ENCODE results near the gene MLN. TPM values are rescaled to one million over a fixed set of nuclear protein-coding genes. Genes with fewer than 3 reads are reported as not detected.

MLN gene
- total and polyA plus RNA-seq, 2 of the 4 experiments (the other 2 are of a cell fraction): not detected

DNA sequence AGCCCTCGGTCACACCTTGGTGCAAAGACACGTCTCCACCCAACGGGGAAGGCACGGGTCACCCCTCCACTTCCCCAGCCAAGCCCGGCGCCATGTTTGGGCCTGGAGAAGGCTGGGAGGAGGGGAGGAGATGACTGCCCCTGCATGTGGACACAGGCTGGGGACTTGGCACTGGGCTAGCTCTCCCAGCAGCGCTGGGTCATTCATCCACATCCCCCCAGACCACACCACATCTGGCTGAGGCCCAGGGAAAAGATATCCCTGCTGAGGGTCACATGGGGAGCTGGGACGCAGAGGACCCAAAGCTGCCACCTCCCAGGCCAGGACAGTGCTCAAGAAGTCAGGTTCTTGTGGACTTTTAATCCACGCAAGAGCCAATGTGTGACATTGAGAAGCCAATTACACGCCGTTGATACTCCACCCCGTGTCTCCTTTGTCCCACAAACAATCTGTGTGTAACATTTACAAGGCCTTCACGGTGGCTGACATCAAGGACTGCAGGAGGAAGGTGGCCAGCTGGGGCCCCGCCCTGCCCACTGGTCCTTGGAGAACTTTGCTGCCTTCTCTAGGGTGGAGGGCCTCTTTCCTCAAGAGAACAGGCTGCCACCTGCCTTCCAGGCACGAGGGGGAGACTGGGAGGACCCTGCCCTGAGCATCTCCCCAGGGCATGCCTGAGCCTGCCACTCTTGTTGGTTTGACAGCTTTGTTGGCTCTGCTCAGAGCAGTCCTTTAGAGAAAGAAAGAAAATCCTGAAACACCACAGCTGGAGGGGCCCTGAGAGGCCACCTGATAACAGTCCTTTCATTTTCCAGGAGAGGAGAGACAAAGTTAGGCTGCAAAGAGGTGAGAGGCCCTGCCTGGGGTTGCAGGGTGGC lies 51.8 kb downstream of the MLN start (continued):
- TF ChIP-seq MXI1 (IDR thresholded peaks at IDR 0.05; ENCODE audit: borderline replicate concordance, low read depth, low read length) (no peak), FOS (IDR thresholded peaks at IDR 0.05; ENCODE audit: low read depth, low read length) (no peak)

DNA sequence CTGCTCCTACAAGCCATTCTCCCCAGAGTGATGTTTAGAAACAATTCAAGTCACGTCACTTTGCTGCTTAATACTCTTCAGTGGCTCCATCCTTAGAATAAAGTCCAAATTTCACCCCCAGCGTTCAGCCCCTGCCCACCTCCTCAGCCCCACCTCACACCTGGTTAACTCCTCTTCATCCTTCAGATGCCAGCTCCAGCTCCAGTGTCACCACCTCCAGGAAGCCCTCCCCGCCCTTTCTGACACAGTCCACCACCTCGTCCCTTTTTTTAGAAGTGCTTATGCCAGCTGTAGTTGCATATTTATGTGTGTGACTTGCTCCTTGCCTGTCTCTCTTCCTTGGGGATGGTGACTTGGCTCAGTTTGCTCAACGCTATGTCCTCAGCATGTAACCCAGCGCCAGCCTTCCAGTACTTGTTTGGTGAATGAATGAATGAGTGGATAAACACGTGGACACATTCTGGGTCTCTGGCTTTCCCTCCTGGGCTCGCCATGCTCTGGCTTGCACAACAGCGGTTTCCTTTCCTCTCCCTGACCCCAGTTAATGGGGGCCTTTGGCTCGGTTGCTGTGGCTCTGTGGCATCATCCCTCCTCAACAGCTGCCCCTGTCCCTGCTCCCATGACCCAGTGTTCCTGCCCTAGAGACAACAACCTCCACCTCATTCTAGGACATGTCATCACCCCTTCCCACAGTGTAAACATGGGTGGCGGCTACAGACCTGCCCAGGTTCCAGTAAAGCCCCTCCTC lies 53.4 kb downstream of the MLN start:
- intact Hi-C loops (cut with micrococcal nuclease) (no loop called here), in situ Hi-C loops (cut with MboI; ENCODE audit: low sequenced_read_pairs) (no loop called here), dilution Hi-C loops (cut with HindIII; ENCODE audit: low sequenced_read_pairs, unreplicated experiment) (no loop called here)
- Histone ChIP-seq H4K91ac (ENCODE audit: insufficient read depth, low read depth, low read length) (peak overlapping the region; percentile 8; the same call in 1 of the 2 replicates), H2BK120ac (ENCODE audit: low read depth, low read length) (peak overlapping the region; percentile 48; the same call in 1 of the 2 replicates), H2AK9ac (replicated peaks; ENCODE audit: low read depth, low read length, poor library complexity) (peak overlapping the region; percentile 23), H3K79me1 (ENCODE audit: low read depth in 1 of 2, low read length in 2 of 2) (no peaks in the 10 kb centered on the region; a peak in 1 of 4 replicates), H4K8ac (ENCODE audit: low read depth in 2 of 2, low read length in 2 of 2) (no peak overlapping the region), H3K9me1 (ENCODE audit: insufficient read depth, low read length) (peaks cover 10% of the 10 kb centered on the region), H3K23ac (ENCODE audit: low read depth, low read length) (no peak overlapping the region), H4K5ac (ENCODE audit: low read depth, low read length) (no peak overlapping the region), H2BK5ac (ENCODE audit: low read depth, low read length, poor library complexity, severe bottlenecking) (no peak overlapping the region), H3K27me3 (ENCODE audit: control insufficient read depth, insufficient read depth, low read length) (no peaks in the 10 kb centered on the region), H2BK20ac (ENCODE audit: low read depth, low read length) (no peak overlapping the region), H3K9ac (ENCODE audit: low read depth, low read length) (no peak overlapping the region), H2AK5ac (ENCODE audit: low read depth, low read length) (peak overlapping the region; percentile 83), H3K9me3 (ENCODE audit: control insufficient read depth, insufficient read depth, low read length) (no peaks in the 10 kb centered on the region), H2AFZ (replicated peaks; ENCODE audit: low read length, poor library complexity) (peak overlapping the region; percentile 65), H4K20me1 (ENCODE audit: insufficient read depth, low read length) (0 out of 2 replicates have a peak, but pooled peaks cover 3% of the 10 kb centered on the region), H3K14ac (replicated peaks; ENCODE audit: low read depth, low read length) (0 out of 2 replicates have a peak overlapping the region, but pooled peaks have one; percentile 39), H3K4ac (ENCODE audit: low read depth, low read length) (peak overlapping the region; percentile 53), H3K4me3 (ENCODE audit: insufficient read depth, low read depth, low read length) (no peak overlapping the region), H3K56ac (ENCODE audit: extremely low read depth, insufficient read depth, low read length) (no peak overlapping the region), H2BK15ac (ENCODE audit: low read depth, low read length) (0 out of 3 replicates have a peak overlapping the region, but pooled peaks have one; percentile 21), H3K36me3 (ENCODE audit: control insufficient read depth, insufficient read depth, low read length) (no peaks in the 10 kb centered on the region), H3K18ac (ENCODE audit: low read depth, low read length) (no peak overlapping the region), H3K4me1 (ENCODE audit: control insufficient read depth, insufficient read depth, low read length) (peaks cover 36% of the 10 kb centered on the region), H3K27ac (ENCODE audit: insufficient read depth, low read length) (no peak overlapping the region), H3K4me2 (ENCODE audit: low read depth, low read length) (no peak overlapping the region)
- WGBS, 2 experiments (ENCODE audit: extremely low coverage in 2 of 2, insufficient read length in 1 of 2): 73% methylated on average over 5 of the region's 11 CpGs; no CpG with 5 or more reads in 1 of the 2 experiments
- ChIA-PET POLR2A (ENCODE audit: unreplicated experiment) (no interaction called here), CTCF (interaction anchor here (0.9 to 2.5 kb wide), 2 partner anchors 11 to 21 kb away, joined by 3 to 10 read pairs; no protein-coding TSS in a partner anchor)
- DNase-seq (no peak), ATAC-seq (ENCODE audit: low read depth) (no peak)
- TF ChIP-seq, protein P1, sequence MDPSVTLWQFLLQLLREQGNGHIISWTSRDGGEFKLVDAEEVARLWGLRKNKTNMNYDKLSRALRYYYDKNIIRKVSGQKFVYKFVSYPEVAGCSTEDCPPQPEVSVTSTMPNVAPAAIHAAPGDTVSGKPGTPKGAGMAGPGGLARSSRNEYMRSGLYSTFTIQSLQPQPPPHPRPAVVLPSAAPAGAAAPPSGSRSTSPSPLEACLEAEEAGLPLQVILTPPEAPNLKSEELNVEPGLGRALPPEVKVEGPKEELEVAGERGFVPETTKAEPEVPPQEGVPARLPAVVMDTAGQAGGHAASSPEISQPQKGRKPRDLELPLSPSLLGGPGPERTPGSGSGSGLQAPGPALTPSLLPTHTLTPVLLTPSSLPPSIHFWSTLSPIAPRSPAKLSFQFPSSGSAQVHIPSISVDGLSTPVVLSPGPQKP (IDR thresholded peaks at IDR 0.05; ENCODE audit: borderline replicate concordance, low read depth, low read length): no peak
- TF ChIP-seq MAFK (IDR thresholded peaks at IDR 0.05; ENCODE audit: low read depth, low read length) (no peak), BHLHE40 (IDR thresholded peaks at IDR 0.05; ENCODE audit: low read depth, low read length) (no peak), MXI1 (IDR thresholded peaks at IDR 0.05; ENCODE audit: borderline replicate concordance, low read depth, low read length) (no peak), CEBPB (IDR thresholded peaks at IDR 0.05; ENCODE audit: low read depth, low read length) (no peak), RAD21 (IDR thresholded peaks at IDR 0.05; ENCODE audit: low read length) (no peak), POLR2A (IDR thresholded peaks at IDR 0.05; ENCODE audit: low read depth, low read length) (no peak), RFX5 (IDR thresholded peaks at IDR 0.05; ENCODE audit: low read depth, low read length) (no peak), RCOR1 (IDR thresholded peaks at IDR 0.05; ENCODE audit: insufficient replicate concordance, low read length) (no peak)
- TF ChIP-seq, protein P2, sequence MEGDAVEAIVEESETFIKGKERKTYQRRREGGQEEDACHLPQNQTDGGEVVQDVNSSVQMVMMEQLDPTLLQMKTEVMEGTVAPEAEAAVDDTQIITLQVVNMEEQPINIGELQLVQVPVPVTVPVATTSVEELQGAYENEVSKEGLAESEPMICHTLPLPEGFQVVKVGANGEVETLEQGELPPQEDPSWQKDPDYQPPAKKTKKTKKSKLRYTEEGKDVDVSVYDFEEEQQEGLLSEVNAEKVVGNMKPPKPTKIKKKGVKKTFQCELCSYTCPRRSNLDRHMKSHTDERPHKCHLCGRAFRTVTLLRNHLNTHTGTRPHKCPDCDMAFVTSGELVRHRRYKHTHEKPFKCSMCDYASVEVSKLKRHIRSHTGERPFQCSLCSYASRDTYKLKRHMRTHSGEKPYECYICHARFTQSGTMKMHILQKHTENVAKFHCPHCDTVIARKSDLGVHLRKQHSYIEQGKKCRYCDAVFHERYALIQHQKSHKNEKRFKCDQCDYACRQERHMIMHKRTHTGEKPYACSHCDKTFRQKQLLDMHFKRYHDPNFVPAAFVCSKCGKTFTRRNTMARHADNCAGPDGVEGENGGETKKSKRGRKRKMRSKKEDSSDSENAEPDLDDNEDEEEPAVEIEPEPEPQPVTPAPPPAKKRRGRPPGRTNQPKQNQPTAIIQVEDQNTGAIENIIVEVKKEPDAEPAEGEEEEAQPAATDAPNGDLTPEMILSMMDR (conservative IDR thresholded peaks at IDR 0.05; ENCODE audit: low read depth, low read length): no peak
- no TSS peak for BruUV-seq (replicated peaks)
